Adipose tissue (tissue), 3 donors: Measurements from ENCODE around the gene LTBP4. TPM values are rescaled to one million over a fixed set of nuclear protein-coding genes. Genes with fewer than 3 reads are reported as not detected.

Experiments used
- H3K27ac ChIP-seq: one replicate; pipeline ENCODE4 v1.5.1; 2013; ENCODE audit warnings: low read depth, low read length
- WGBS, 3 donors: extraction: QIAGEN DNeasy Blood & Tissue Kit; methylation state at CpG; one replicate each; pipeline ENCODE4 v1.1.7; 2013; 5-methylcytosine and 5-hydroxymethylcytosine counted together
- polyA plus RNA-seq, 3 donors: library from polyadenylated mRNA; stranded (reverse); fragments of 200-250 nt; gene quantifications; one replicate each; pipeline ENCODE4 v1.2.3, GENCODE V29; 2013
- donor health status: healthy with polysubstance abuse.
- donor health status: Bipolar disorder and iron deficiency.
- donor health status: healthy.

Gene LTBP4
- polyA plus RNA-seq, 3 donors: 35.5 to 125 (median 124) TPM

DNA sequence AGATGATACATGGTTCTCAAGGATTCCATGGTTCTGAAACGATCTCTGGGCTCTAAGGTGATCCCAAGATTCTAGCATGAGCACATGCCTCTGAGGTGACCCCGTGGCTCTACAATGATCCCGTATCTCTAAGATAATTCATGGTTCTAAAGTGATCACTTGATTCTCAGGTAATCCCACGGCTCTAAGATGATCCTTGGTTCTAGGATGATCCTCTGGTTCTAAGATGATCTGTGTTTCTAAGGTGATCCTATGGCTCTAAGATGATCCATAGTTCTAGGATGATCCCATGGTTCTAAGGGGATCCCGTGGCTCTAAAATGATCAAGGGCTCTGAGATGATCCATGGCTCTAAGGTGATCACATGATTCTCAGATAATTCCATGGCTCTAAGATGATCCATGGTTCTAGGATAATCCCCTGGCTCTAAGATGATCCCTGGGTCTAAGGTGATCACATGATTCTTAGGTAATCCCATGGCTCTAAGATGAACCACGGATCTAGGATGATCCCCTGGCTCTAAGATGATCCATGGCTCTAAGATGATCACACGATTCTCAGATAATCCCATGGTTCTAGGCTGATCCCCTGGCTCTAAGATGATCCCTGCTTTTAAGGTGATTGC, 67.9 kb downstream of the LTBP4 start:
- 87 to 92% (median 88%) methylated on average over 7 of the region's 7 CpGs for WGBS, 3 donors
- no peak overlapping the region for H3K27ac ChIP-seq

DNA sequence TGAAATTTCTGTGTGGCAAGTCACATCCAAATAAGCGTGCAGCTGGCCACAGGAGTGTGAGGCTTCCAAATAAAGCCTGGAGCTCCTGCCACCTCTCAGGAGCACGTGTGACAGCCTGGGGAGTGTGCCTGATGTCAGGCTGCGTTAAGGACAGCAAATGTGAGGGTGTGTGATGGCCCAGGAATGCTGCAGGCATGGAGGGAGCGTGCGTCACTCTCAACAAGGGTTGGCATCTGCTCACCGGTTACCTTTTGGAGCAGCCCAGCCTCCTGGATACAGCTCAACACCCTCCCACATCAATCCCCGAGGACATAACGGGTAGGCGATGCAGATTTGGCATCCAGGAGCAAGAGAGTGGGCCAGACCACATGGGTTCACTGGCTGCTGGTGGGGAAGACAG, 70.2 kb downstream of the LTBP4 start:
- no peak overlapping the region for H3K27ac ChIP-seq
- WGBS, 3 donors: 73 to 84% (median 80%) methylated on average over 9 of the region's 9 CpGs

DNA sequence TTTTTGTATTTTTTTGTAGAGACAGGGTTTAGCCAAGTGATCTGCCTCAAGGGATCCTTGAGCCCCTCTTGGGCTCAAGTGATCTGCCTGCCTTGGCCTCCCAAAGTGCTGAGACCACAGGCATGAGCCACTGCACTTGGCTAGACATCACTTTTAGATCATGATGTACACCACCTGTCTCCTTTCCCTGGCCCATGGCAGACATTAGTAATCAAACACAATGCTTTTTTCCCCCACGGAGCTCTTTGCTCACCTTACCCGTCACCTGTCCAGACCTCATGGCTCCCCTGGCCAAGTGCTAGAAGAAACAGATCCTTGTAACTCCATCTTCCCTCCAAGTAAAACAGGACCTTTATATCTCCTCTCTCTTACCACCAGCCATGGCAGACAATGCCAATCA, 70.9 kb downstream of the LTBP4 start:
- WGBS, 3 donors: 68 to 88% (median 88%) methylated on average over 2 of the region's 2 CpGs
- H3K27ac ChIP-seq: no peak overlapping the region

DNA sequence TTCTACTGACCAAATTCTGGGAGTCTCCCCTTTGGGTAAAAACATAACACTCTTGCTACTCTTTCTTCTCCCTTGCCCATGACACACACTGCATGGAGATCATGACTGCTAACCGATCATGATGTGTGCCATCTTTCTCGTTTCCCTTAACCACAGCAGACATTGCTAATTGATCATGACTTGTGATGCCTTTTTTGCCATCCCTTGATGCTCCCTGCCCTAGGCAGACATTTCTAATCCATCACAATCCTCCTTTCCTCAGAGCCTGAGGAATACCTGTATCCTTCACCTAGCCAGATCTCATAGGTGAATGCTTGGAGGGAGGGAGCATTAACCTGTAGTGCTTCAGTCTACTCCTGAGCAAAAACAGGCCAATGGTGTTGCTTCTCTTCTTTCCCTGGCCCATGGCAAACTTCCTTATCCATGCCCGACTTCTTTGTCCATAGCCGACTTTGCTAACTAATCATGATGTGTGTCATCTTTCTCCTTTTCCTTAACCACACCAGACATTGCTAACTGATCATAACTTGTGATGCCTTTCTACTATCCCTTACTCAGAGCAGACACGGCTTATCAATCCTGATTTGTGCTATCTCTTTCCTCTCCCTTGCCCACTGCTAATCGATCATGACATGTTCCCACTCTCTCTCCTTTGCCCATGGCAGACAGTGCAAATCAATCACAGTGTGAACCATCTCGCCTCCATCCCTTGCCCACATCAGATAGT, 71.6 kb downstream of the LTBP4 start:
- 94 to 96% (median 95%) methylated on average over 7 of the region's 7 CpGs for WGBS, 3 donors
- H3K27ac ChIP-seq: no peak overlapping the region

DNA sequence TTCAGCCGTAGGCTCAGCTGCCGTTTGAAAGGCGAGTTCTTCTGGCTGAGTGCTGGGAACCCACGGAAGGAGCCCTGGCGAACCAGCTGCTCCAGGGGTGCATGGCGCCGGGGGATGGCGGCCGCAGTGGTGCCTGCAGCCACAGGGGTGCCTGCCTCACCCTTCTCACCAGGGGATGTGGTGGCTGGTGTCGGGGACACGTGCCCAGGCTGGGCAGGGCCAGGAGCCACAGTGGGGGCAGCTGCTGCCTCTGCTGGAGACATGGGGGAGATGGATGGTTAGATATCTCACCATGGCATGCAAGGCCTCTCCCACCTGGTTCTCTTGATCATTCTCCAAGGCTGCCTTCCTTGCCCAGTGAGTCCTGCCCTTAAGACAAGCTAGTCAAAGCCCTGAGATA, 72.2 kb downstream of the LTBP4 start:
- 92 to 95% (median 92%) methylated on average over 11 of the region's 11 CpGs for WGBS, 3 donors
- no peak overlapping the region for H3K27ac ChIP-seq

DNA sequence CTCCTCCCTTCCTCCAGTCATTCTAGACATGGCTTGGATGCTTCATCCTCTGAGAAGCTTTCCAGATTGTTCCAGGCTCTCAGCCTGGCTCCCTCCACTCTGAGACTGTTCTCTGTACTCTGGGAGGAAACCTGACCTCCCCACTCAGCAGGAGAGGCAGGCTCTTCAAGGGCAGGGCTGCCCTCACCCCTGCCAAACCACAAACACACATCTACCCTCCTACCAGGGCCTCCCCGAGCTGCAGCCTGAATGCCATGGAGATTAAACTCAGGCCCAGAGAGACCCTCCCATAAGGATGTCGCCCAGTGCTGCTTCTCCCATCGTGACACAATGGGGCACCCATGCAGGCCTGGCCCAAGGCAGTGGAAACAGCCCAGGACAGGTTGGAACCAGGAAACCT, 73.1 kb downstream of the LTBP4 start:
- 80 to 94% (median 82%) methylated on average over 3 of the region's 3 CpGs for WGBS, 3 donors
- H3K27ac ChIP-seq: no peak overlapping the region

DNA sequence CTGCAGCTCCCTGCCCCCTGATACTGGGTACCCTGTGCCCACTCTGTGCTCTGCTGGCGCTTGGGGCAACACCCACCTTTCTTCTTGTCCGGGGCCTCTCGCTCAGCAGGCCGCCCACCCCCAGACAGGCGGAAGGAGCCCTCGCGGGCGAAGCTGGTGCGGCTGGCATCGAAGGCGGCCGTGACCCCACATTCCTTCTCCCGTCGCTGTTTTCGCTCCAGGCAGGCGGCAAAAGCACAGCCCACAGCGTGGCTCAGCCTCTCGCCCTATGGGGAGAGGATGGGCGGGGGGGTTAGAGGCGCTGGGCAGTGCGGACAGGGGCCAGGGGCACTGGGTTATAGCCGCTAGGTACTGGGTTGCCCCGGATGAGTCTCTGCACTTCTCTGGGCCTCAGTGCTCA, 76.0 kb downstream of the LTBP4 start:
- WGBS, 3 donors: 94 to 95% (median 95%) methylated on average over 23 of the region's 23 CpGs
- no peak overlapping the region for H3K27ac ChIP-seq

Other genes with a start within 250 kb of the LTBP4 start
- gene HIPK4, start 211.2 kb upstream of the LTBP4 start, polyA plus RNA-seq: under 1 TPM in 2 of 3 donors, not detected in 1; 0.02 to 0.10 TPM
- 1 to 10 TPM; 2.3 to 4.5 (median 2.4) TPM for gene PRX, start 188.0 kb upstream of the LTBP4 start, polyA plus RNA-seq
- gene SERTAD1, start 175.4 kb upstream of the LTBP4 start, polyA plus RNA-seq: 10 to 100 TPM in 2 of 3 donors, 1 to 10 TPM in 1; 5.5 to 65.3 (median 44.1) TPM
- 10 to 100 TPM in 2 of 3 donors, 1 to 10 TPM in 1; 8.3 to 57.5 (median 13.3) TPM for gene SERTAD3, start 157.0 kb upstream of the LTBP4 start, polyA plus RNA-seq
- 100 to 1,000 TPM; 109 to 235 (median 220) TPM for gene BLVRB, start 135.6 kb upstream of the LTBP4 start, polyA plus RNA-seq
- gene SPTBN4, start 134.4 kb upstream of the LTBP4 start, polyA plus RNA-seq: 1 to 10 TPM; 1.3 to 4.1 (median 2.2) TPM
- gene SHKBP1, start 24.5 kb upstream of the LTBP4 start, polyA plus RNA-seq: 10 to 100 TPM; 35.6 to 67.6 (median 55.1) TPM
- 10 to 100 TPM in 2 of 3 donors, 1 to 10 TPM in 1; 7.1 to 30.7 (median 27.2) TPM for gene NUMBL, start 89.3 kb downstream of the LTBP4 start, polyA plus RNA-seq
- 10 to 100 TPM; 26.2 to 35.5 (median 29.4) TPM for gene COQ8B, start 115.5 kb downstream of the LTBP4 start, polyA plus RNA-seq
- 10 to 100 TPM; 14.6 to 58.3 (median 43.1) TPM for gene ITPKC, start 115.7 kb downstream of the LTBP4 start, polyA plus RNA-seq
- gene ACTMAP, start 149.1 kb downstream of the LTBP4 start, polyA plus RNA-seq: 1 to 10 TPM; 3.5 to 7.1 (median 5.1) TPM
- gene SNRPA, start 149.8 kb downstream of the LTBP4 start, polyA plus RNA-seq: 10 to 100 TPM; 21.2 to 44.1 (median 42.8) TPM
- gene MIA, start 174.2 kb downstream of the LTBP4 start, polyA plus RNA-seq: under 1 TPM in 2 of 3 donors, not detected in 1; 0.61 to 0.67 TPM
- 10 to 100 TPM; 19.6 to 41.4 (median 31.7) TPM for gene RAB4B, start 176.9 kb downstream of the LTBP4 start, polyA plus RNA-seq
- gene EGLN2, start 197.8 kb downstream of the LTBP4 start, polyA plus RNA-seq: 100 to 1,000 TPM in 1 of 3 donors, 10 to 100 TPM in 2; 30.5 to 121 (median 93.1) TPM
- under 1 TPM in 2 of 3 donors, not detected in 1; 0.22 to 0.42 TPM for gene CYP2A6, start 249.1 kb downstream of the LTBP4 start, polyA plus RNA-seq